ENCODE data around the gene COPS4.
"Not testable (repeated sequence)": the region's sequence is repeated elsewhere in the genome, so short reads cannot be mapped to it uniquely, and the experiment has no call there.

DNA sequence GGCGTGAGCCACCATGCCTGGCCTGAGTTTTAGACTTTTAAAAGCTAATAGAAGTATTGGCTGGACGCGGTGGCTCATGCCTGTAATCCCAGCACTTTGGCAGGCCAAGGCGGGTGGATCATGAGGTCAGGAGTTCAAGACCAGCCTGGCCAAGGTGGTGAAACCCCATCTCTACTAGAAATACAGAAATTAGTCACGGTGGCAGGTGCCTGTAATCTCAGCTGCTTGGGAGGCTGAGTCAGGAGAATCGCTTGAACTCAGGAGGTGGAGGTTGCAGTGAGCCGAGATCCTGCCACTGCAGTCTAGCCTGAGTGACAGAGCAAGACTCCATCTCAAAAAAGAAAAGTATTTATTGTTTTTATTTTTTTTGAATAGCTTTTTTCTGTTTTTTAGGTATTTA lies 39.8 kb downstream of the COPS4 start:
- TF ChIP-seq, protein P1, sequence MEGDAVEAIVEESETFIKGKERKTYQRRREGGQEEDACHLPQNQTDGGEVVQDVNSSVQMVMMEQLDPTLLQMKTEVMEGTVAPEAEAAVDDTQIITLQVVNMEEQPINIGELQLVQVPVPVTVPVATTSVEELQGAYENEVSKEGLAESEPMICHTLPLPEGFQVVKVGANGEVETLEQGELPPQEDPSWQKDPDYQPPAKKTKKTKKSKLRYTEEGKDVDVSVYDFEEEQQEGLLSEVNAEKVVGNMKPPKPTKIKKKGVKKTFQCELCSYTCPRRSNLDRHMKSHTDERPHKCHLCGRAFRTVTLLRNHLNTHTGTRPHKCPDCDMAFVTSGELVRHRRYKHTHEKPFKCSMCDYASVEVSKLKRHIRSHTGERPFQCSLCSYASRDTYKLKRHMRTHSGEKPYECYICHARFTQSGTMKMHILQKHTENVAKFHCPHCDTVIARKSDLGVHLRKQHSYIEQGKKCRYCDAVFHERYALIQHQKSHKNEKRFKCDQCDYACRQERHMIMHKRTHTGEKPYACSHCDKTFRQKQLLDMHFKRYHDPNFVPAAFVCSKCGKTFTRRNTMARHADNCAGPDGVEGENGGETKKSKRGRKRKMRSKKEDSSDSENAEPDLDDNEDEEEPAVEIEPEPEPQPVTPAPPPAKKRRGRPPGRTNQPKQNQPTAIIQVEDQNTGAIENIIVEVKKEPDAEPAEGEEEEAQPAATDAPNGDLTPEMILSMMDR (conservative IDR thresholded peaks at IDR 0.05), result not testable (repeated sequence)
- not testable (repeated sequence) for TF ChIP-seq ZFX (IDR thresholded peaks at IDR 0.05)

All from C4-2B (cell line).